Activated naive CD4-positive, alpha-beta T cell treated with anti-CD3 and anti-CD28 coated beads, Interleukin-2, amount 50 U/mL, for 24 hours (primary cell): ENCODE measurements around the gene ZBTB17.
"Not testable (repeated sequence)": the region's sequence is repeated elsewhere in the genome, so short reads cannot be mapped to it uniquely, and the experiment has no call there.

Experiments used
- H3K27ac Mint-ChIP-seq: one replicate; pipeline ENCODE4 v1.8.0; 2021; ENCODE audit warnings: mild to moderate bottlenecking, mixed read lengths
- H3K27me3 Mint-ChIP-seq: one replicate; pipeline ENCODE4 v1.8.0; 2021; ENCODE audit warnings: mixed read lengths
- H3K36me3 Mint-ChIP-seq: one replicate; pipeline ENCODE4 v1.8.0; 2021; ENCODE audit warnings: mixed read lengths
- H3K4me1 Mint-ChIP-seq: one replicate; pipeline ENCODE4 v1.8.0; 2021; ENCODE audit warnings: mixed read lengths
- H3K4me3 Mint-ChIP-seq: one replicate; pipeline ENCODE4 v1.8.0; 2021; ENCODE audit warnings: mild to moderate bottlenecking, mixed read lengths
- H3K9me3 Mint-ChIP-seq: one replicate; pipeline ENCODE4 v1.8.0; 2021; ENCODE audit warnings: mixed read lengths

Gene ZBTB17

DNA sequence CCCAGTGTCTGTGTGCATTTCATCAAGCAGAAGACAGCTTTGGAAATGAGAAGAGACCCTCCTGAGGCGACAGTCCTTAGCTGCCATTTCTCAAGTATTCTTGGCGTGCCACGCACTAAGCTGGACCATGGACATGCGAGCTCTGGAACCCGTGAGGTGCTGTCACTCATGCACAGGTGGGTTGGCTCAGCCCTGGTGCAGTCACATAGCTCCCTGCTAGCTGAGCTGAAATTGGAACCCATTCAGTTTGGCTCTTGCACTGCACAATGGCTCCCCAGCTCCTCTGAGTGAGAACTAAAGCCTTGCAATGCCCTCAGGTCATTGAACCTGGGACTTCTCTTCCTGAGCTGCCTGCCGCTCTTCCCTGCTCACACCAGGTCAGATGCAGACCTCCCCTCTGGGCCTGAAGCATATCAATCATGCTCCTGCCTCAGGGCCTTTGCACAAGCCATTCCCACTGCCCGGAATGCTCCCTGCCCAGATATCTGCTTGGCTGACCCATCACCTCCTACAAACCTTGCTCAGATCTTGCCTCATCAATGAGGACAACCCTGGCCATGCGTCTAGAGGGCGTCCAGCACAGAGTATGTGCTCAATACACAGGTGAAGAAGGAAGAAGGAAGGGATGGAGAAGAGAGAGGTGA is 21.9 kb upstream of the ZBTB17 start:
- Mint-ChIP-seq H3K27ac (no peak overlapping the region), H3K9me3 (no peaks in the 10 kb centered on the region), H3K27me3 (no peaks in the 10 kb centered on the region)

DNA sequence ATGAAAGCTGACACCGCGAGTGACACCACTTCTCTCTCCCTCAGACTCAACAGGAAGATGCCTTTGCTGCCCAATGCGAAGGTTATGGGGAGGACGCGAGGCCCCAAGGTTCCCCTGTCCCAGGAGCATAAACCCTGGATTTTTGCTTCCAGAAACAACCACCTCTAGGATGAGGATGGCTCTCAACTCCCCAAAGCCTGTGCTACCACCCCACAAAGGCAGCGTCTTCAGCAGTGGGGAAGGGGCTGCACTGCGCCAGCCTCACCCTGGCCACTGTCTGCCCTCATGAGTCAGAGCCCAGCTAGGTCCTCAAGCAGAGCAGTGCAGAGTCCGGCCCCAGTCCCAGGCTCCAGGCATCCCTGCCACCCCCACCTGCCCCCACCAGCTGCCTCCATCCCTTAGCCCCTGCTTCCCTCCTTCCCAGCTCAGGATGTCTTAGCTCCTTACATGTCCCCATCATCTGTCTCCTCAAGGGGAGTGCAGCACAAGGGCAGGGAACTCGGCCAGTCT is 21.2 kb upstream of the ZBTB17 start:
- no peaks in the 10 kb centered on the region for H3K4me1 Mint-ChIP-seq
- no peak overlapping the region for H3K27ac Mint-ChIP-seq
- H3K9me3 Mint-ChIP-seq, result no peaks in the 10 kb centered on the region
- H3K36me3 Mint-ChIP-seq, result no peaks in the 10 kb centered on the region
- no peaks in the 10 kb centered on the region for H3K27me3 Mint-ChIP-seq
- no peak overlapping the region for H3K4me3 Mint-ChIP-seq

More for the DNA sequence above, 21.9 kb upstream of the ZBTB17 start:
- Mint-ChIP-seq H3K4me1 (no peaks in the 10 kb centered on the region), H3K4me3 (no peak overlapping the region), H3K36me3 (no peaks in the 10 kb centered on the region)

DNA sequence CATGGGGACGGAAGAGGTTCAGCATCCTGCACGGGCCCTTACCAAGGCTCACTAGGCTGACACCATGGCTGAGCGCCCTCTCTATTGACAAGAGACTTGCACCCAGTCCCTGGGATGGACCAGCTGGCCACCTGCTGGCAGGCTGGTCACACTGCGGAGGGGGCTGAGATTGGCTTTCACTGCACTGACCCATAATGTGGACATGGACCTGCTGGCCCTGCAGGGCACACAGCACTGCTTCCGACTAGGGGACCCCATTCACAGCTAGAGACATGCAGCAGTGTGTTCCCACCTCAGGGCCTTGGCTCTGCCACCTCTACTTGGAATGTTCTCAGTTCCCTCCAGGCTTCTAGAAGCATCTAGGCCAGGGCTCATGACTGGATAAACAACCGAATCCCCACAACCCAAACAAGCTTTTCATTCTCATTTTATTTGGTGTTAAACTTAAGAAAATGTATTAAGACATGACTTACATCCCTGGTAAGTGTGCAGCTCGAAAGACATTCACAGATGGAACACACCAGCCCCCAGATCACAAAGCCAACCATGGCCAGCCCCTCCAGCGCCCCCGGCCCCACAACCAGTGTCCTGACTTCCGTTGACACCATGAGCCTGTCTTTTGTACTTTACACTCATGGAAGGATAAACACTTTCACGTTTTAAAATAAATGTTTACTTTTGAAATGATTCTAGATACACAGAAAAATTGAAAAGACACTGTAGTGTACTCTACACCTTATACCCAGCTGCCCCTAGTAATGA is 18.9 kb upstream of the ZBTB17 start:
- H3K27ac Mint-ChIP-seq, result no peak overlapping the region
- H3K4me3 Mint-ChIP-seq, result no peak overlapping the region
- no peaks in the 10 kb centered on the region for H3K27me3 Mint-ChIP-seq
- no peaks in the 10 kb centered on the region for H3K36me3 Mint-ChIP-seq
- H3K9me3 Mint-ChIP-seq, result no peaks in the 10 kb centered on the region
- no peaks in the 10 kb centered on the region for H3K4me1 Mint-ChIP-seq

DNA sequence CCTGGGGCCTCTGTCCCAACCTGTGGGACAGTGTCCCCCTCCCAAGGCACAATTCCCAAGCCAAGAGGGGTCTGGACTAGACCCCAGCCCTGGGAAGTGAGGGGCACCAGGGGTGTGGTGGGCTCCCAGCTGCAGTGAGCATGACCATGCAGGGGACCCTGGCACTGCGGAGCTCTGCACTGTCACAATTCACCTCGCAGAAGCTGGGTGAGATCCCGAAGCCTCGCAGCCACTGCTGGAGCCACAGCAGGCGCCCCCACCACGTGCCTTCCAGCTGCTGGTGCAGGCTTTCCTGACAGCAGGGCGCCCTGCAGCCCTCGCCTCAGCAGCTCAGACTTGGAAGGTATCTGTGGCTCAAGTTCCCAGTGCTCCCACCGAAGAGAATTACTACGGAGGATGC is 18.2 kb upstream of the ZBTB17 start:
- Mint-ChIP-seq H3K36me3 (no peaks in the 10 kb centered on the region), H3K9me3 (no peaks in the 10 kb centered on the region), H3K4me1 (no peaks in the 10 kb centered on the region), H3K27ac (no peak overlapping the region), H3K27me3 (no peaks in the 10 kb centered on the region), H3K4me3 (no peak overlapping the region)

DNA sequence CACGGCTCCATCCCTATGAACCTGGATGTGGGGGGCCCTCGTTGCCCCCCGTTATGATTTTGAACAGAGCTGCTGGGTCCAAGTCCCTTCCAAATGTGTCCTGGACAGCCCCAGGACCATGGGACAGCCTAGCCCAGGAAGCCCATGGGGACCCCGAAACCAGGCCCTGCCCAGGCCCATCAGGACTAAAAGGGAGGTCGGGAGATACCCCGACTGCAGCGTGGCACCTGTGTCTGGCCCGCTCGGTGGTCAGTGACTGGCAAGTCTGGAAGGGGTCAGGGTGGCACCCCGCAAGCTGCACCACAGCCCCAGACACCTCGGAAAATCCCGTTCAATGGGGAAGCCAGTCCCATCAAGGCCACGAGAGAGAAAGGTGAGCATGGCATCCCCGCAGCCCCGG is 17.8 kb upstream of the ZBTB17 start:
- Mint-ChIP-seq H3K36me3 (no peaks in the 10 kb centered on the region), H3K4me1 (no peaks in the 10 kb centered on the region), H3K27ac (no peak overlapping the region), H3K4me3 (no peak overlapping the region), H3K9me3 (no peaks in the 10 kb centered on the region), H3K27me3 (no peaks in the 10 kb centered on the region)

DNA sequence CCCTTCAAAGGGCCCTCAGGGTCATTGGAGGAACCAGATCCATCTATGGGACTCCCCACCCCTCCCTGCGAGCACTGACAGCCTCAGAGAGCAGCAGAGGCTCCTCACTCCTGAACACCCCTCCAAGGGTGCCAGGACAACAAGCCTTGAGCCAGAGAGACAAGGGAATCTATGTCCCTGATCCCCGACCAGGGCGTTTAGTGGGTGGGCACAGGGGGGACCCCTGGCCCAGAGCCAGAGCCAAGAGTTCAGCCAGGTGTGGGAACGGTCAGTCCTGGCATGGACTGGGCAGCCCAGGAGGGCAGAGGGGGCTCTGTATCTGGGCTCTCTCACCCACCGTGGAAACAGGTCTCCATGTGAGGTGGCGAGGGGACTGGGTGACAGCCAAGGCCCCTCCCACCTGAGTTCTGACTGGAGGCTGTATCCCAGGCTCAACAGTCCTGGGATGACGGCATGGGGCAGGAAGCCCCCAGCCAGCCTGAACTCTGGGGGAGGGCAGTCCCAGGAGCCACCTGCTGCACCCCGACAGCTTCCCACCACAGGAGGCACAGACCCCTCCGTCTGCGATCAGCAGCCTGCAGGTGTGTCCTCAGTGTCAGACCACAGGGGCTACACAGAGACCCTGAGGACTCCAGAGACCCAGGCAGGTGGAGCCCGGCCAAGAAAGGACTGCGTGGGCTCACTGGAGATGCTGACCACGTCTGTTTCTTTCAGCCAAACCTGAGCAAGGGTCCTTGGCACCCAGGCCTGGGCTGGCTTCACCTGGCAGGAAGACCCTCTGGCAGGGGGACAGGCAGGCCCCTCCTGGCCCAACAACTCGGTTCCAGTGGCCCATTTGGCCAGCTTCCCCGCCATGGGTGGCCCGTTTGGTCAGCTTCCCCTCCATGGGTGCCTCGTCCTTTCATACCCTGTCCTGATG is 16.9 kb upstream of the ZBTB17 start:
- no peak overlapping the region for H3K27ac Mint-ChIP-seq
- no peak overlapping the region for H3K4me3 Mint-ChIP-seq
- H3K27me3 Mint-ChIP-seq, result no peaks in the 10 kb centered on the region
- H3K36me3 Mint-ChIP-seq, result no peaks in the 10 kb centered on the region
- H3K4me1 Mint-ChIP-seq, result no peaks in the 10 kb centered on the region
- H3K9me3 Mint-ChIP-seq, result no peaks in the 10 kb centered on the region

DNA sequence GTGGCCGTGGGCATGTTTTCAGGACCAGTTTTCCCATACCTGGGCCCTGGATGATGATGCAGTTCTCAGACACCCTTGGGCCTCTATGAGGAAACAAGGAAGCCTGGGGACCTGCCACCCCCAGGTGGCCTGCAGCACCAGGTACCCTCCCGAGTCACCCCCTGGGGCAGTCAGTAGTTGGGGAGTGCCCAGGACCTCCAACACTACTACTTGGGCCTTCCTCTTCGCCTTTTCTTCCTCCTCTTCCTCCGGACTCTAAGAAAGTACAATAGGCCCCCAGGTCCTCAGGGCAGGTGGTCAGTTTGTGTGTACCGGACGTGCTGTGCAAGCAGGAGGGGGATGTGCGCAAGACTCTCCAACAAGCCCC is 16.3 kb upstream of the ZBTB17 start:
- H3K4me3 Mint-ChIP-seq, result no peak overlapping the region
- no peak overlapping the region for H3K27ac Mint-ChIP-seq
- H3K4me1 Mint-ChIP-seq, result no peaks in the 10 kb centered on the region
- no peaks in the 10 kb centered on the region for H3K27me3 Mint-ChIP-seq
- H3K9me3 Mint-ChIP-seq, result no peaks in the 10 kb centered on the region
- no peaks in the 10 kb centered on the region for H3K36me3 Mint-ChIP-seq

DNA sequence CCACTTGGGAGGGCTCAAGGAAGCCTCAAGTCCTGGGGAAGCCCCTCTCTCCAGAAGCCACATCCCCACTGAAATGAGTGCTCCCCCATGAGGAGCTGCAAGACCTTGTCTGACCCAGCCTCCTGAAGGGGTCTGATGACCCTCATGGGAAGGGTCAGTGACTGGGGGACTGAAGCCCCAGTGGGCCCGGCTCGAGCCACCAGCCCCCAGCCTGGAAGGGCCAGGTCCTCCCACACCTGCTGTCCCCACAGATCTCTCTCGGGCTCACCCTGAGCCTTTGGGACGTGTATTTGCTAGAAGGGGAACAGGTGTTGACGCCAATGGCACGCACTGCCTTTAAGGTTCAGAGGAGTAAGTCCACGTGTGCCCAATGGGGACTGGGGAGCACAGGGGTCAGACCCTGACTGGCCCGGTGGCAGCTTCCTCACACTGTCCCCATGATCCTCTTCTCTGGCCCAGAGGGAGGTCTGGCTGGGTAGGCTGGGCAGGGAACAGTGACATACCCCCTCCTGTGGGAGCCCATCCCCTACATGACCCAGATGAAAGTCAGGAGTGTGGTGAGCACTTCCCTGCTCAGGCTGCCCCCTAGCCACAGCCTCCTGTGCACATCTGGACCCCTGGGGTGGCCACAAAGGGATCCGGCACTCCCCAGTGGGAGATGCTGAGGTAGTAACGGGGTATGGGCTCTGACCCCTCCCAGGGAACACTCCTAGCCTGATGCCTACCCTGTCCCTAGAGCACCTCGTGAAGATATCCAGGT is 15.7 kb upstream of the ZBTB17 start:
- no peak overlapping the region for H3K27ac Mint-ChIP-seq
- H3K4me3 Mint-ChIP-seq, result no peak overlapping the region
- H3K36me3 Mint-ChIP-seq, result no peaks in the 10 kb centered on the region
- H3K9me3 Mint-ChIP-seq, result no peaks in the 10 kb centered on the region
- H3K4me1 Mint-ChIP-seq, result no peaks in the 10 kb centered on the region
- H3K27me3 Mint-ChIP-seq, result no peaks in the 10 kb centered on the region

DNA sequence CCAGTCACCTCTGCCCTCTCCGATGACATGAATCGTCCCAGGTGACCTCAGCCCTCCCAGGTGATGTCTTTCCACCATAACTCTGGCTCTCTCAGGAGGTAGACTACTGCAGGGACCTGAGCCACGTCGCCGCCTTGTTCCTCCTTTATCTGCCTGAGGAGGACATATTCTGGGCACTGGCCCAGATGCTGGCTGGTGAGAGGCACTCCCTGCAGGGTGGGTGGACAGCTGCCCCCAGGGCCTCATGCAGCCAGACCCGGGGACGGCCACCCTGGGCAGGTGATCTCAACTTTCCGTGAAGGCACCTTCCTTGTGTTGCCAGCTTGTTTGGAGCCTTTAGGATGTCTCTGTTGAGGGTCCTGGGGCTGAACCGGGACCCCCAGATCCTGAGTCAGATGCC is 13.9 kb upstream of the ZBTB17 start:
- no peaks in the 10 kb centered on the region for H3K9me3 Mint-ChIP-seq
- H3K4me1 Mint-ChIP-seq, result peaks cover 6% of the 10 kb centered on the region
- H3K27ac Mint-ChIP-seq, result no peak overlapping the region
- no peaks in the 10 kb centered on the region for H3K27me3 Mint-ChIP-seq
- no peak overlapping the region for H3K4me3 Mint-ChIP-seq
- H3K36me3 Mint-ChIP-seq, result no peaks in the 10 kb centered on the region

DNA sequence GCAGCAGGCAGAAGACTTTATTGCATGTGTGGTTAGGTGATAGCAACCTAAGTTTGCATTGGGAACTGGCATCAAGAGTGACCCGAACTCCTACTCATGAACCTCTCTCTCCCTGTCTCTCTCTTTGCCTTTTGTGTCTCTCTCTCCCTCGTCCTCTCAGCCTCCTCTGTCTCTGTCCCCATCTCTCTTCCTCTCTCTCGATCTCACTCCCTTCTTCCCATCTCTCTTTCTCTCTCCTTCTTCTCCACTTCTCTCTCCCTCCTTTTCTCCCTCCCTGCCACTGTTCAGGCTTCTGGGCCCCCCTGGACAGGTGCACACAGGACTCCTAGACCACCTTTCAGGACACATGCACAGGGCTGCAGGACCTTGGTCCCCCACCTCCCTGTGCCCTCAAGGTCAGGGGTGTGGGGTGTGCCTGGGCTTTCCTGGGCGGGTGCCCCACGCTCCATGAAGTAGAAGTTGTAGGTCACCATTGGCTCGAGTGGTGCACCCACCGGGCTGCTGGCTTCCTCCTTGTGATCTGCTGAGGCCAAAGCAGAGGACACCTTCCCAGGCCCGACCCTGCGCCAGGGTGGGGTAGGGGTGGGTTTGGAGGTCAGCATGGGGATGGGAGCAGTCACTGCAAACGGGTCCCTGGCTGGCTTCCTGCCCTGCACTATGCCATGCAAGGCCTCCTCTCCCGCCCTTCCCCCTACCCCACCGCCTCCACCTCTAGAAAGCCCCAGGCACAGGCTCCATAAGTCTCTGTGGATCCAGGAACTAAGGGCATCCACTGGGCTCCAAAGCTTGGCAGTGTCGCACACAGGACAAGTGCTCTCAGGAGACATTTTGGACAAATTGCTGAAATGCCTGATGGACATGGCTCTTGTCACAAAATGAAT is 13.2 kb upstream of the ZBTB17 start:
- Mint-ChIP-seq H3K9me3 (no peaks in the 10 kb centered on the region), H3K27ac (no peak overlapping the region), H3K27me3 (no peaks in the 10 kb centered on the region)

DNA sequence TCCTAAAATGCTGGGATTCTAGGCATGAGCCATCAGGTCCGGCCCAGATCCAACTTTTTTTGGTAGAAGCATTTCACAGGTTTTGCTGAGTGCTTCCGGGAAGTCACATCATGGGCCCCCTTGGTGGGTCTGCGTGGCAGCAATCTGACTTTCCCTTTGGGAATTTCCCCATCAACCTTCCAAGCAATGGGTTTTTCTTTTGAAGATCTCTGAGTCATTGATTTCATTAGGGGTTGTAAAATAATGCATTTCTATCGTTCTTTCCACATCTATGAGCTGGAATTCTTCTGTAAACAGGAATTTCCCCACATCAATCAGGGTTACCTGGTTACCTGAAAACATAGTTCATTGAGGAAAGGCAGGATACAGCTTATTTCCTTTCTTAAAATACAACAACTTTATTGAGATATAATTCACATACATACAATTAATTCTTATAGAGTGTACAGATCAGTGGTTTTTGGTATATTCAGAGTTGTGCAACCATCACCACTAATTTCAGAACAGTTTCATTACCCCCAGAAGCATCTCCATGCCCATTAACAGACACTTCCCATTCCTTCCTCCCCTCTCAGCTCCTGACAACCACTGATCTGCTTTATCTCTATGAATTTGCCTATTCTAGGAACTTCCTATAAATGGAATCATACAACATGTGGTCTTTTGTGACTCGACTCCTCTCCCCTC is 9.9 kb upstream of the ZBTB17 start:
- Mint-ChIP-seq H3K27ac (peak overlapping the region; percentile 7), H3K4me3 (no peak overlapping the region), H3K9me3 (no peaks in the 10 kb centered on the region), H3K27me3 (no peaks in the 10 kb centered on the region), H3K4me1 (peaks cover 17% of the 10 kb centered on the region), H3K36me3 (no peaks in the 10 kb centered on the region)

More for the DNA sequence above, 13.2 kb upstream of the ZBTB17 start:
- Mint-ChIP-seq H3K36me3 (no peaks in the 10 kb centered on the region), H3K4me1 (peaks cover 7% of the 10 kb centered on the region), H3K4me3 (no peak overlapping the region)

DNA sequence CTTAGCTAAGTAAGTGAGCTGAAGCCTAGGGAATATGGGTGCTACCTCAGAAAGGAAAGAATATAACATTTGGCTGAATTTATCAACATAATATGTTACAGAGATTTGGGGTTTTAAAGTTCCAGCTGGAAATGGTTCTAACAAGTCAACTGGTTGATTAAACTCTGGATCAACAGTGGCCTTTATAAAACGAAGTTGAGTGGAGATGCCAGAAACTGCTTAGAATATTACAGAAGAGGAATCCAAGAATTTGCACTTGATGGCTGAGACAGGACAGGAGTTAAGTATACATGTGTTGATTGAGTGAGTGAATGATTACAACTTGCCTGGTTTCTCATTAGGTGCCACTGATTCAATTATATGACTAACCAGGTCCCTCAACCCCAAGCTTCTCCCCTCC is 7.4 kb upstream of the ZBTB17 start:
- Mint-ChIP-seq H3K27me3 (no peaks in the 10 kb centered on the region), H3K4me1 (peaks cover 17% of the 10 kb centered on the region), H3K36me3 (no peaks in the 10 kb centered on the region), H3K9me3 (no peaks in the 10 kb centered on the region), H3K4me3 (no peak overlapping the region), H3K27ac (peak overlapping the region; percentile 27)

DNA sequence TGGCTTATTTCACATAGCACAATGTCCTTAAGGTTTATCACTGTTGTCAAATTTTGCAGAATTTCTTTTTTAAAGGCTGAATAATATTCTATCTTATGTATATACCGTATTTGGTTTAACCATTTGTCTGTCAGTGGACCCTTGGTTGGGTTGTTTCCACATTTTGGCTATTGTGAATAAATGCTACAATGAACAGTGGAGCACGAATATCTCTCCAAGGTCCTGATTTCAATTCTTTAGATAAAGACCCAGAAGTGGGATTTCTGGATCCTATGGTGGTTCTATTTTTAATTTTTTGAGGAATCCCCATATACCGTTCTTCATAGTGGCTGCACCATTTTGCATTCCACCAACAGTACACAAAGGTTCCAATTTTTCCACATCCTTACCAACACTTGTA is 5.8 kb upstream of the ZBTB17 start:
- H3K4me1 Mint-ChIP-seq, result peaks cover 19% of the 10 kb centered on the region
- H3K27me3 Mint-ChIP-seq, result no peaks in the 10 kb centered on the region
- no peak overlapping the region for H3K27ac Mint-ChIP-seq

DNA sequence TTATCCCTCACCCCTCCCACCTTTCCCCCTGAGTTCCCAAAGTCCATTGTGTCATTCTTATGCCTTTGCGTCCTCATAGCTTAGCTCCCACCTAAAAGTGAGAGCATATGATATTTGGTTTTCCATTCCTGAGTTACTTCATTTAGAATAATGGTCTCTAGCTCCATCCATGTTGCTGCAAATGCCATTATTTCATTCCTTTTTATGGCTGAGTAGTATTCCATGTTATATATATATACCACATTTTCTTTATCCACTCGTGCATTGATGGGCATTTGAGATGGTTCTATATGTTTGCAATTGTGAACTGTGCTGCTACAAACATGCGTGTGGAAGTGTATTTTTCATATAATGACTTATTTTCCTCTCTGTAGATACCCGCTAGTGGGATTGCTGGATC is 2.0 kb upstream of the ZBTB17 start:
- H3K27ac Mint-ChIP-seq, H3K36me3 Mint-ChIP-seq, H3K9me3 Mint-ChIP-seq, H3K27me3 Mint-ChIP-seq: not testable (repeated sequence)
- peak overlapping the region; percentile 26 for H3K4me3 Mint-ChIP-seq
- H3K4me1 Mint-ChIP-seq, result peaks cover 28% of the 10 kb centered on the region

More for the DNA sequence above, 5.8 kb upstream of the ZBTB17 start:
- no peak overlapping the region for H3K4me3 Mint-ChIP-seq
- H3K36me3 Mint-ChIP-seq, result no peaks in the 10 kb centered on the region
- no peaks in the 10 kb centered on the region for H3K9me3 Mint-ChIP-seq
